Measurements from ENCODE around the gene TRERF1. TPM values are rescaled to one million over a fixed set of nuclear protein-coding genes. Genes with fewer than 3 reads are reported as not detected.
A peak's percentile ranks its signal among the peaks of the same experiment; 100 is the strongest.

TRERF1 gene
- total RNA-seq, 1 experiment from 2014 or later = 22.3 TPM

DNA sequence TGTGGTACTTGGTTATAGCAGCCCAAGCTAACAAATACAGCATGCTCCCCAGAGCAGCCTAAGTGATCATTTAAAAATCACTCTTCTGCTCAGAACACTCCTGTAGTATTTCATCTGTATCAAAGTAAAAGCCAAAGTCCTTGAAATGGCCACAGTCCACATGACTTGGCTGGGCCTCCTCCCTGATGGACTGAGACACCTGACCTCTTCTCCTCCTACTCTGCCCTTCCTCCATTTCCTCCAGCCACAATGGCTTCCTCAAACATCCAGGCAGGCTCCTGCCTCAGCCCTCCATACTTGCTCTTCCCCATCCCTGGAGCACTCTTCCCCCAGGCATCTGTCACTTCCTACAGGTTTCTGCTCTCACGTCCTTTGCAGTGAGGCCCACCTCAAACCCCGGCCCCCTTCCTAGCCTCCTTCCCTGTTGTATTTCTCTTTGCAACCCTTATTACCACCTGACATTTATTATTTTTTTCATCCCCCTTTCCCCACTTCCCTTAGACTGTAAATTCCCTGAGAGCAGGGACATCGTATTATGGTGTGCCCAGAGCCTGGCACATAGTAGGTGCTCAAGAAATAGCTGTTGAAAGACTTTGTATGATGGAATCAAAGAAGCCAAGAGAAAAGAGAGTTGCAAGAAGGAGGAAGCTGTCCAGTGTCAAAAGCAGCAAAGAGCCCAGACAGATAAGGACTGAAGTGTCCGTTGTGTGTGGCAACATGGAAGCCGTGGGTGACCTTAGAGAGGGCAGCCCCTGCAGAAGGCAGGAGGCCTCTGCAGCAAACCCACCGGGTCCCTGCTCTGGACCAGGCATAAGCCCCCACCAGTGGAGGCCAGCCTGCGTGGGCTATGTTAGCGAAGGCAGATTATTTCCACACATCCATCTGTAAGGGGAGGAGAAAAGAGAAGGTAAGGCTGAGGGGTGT, 87.5 kb downstream of the TRERF1 start (continued):
- TF ChIP-seq, protein P1, sequence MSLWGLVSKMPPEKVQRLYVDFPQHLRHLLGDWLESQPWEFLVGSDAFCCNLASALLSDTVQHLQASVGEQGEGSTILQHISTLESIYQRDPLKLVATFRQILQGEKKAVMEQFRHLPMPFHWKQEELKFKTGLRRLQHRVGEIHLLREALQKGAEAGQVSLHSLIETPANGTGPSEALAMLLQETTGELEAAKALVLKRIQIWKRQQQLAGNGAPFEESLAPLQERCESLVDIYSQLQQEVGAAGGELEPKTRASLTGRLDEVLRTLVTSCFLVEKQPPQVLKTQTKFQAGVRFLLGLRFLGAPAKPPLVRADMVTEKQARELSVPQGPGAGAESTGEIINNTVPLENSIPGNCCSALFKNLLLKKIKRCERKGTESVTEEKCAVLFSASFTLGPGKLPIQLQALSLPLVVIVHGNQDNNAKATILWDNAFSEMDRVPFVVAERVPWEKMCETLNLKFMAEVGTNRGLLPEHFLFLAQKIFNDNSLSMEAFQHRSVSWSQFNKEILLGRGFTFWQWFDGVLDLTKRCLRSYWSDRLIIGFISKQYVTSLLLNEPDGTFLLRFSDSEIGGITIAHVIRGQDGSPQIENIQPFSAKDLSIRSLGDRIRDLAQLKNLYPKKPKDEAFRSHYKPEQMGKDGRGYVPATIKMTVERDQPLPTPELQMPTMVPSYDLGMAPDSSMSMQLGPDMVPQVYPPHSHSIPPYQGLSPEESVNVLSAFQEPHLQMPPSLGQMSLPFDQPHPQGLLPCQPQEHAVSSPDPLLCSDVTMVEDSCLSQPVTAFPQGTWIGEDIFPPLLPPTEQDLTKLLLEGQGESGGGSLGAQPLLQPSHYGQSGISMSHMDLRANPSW (CRISPR knock-in tag; conservative IDR thresholded peaks at IDR 0.05; ENCODE audit: low read depth) = no peak
- TF ChIP-seq FOXJ3 (CRISPR knock-in tag; IDR thresholded peaks at IDR 0.05; ENCODE audit: borderline replicate concordance) (no peak), CREM (CRISPR knock-in tag; IDR thresholded peaks at IDR 0.05) (no peak), ZNF671 (CRISPR knock-in tag; IDR thresholded peaks at IDR 0.05) (no peak)

DNA sequence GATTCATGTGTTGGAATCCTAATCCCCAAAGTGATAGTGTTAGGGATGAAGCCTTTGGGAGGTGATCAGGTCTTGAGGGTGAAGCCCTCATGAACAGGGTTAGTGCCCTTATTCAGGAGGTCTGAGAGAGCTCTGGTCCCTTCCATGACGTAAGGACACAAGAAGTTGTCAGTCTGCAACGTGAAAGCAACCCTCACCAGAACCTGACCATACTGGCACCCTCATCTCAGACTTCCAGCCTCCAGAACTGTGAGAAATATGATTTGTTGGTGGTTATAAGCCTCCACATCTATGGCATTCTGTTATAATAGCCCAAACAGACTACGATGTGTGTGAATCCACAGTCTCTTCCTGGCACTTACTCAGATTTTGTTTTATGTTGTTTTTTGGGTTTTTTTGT, 90.7 kb downstream of the TRERF1 start:
- no peak for ATAC-seq
- H3K27ac Mint-ChIP-seq = 0 out of 2 replicates have a peak overlapping the region, but pooled peaks have one; percentile 2
- no peaks in the 10 kb centered on the region for H3K27me3 Mint-ChIP-seq (ENCODE audit: low read depth)
- ChIA-PET CTCF (interaction anchor here (0.6 to 3.8 kb wide), 2 partner anchors 101 to 187 kb away, joined by 3 to 15 read pairs; no protein-coding TSS in a partner anchor), POLR2A (interaction anchor here (0.6 kb wide), 1 partner anchor 96 kb away, joined by 3 read pairs; no protein-coding TSS in a partner anchor)
- no peak for DNase-seq (ENCODE audit: low spot score)
- peaks cover 7% of the 10 kb centered on the region for H3K36me3 Mint-ChIP-seq
- H3K4me3 Mint-ChIP-seq = no peak overlapping the region
- TF ChIP-seq MYBL2 (CRISPR knock-in tag; IDR thresholded peaks at IDR 0.05) = no peak
- peaks cover 13% of the 10 kb centered on the region for H3K4me1 Mint-ChIP-seq
- no peaks in the 10 kb centered on the region for H3K9me3 Mint-ChIP-seq

DNA sequence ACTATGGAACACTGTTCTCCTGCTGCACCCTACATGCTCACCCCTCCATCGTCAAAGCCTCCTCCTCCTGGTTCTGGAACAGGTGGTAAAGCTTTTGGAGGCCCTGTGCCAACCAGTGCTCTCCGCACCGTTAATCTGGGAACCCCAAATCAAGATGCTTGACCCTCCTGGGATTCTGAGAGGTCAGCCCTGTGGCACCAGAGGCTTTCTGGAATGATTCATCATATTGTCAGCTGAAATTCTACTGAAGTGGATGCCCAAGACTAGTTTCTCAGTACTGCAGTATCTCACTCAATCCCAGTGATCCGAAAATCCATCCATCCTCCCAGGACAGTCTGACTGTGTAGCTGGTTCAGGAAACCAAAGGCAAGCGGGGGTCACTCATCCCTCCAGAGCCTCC, 92.7 kb downstream of the TRERF1 start:
- ATAC-seq = no peak

DNA sequence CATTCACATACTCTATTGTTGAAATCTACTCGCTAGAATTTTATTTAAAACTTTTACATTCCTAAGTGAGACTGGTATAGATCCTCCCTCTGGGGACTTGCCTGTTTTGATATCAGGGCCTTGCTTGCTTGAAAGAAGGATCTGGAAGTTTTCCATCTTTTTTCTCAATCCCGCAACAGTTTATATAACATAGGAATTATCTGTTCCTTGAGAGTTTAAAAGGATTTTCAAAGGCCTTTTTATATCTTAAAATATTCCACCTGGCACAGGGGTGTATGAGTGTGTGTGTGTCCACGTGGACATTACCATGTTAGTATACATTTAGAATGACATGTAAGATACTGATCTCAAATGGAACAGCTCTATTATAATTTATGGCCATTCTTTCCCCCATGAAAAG, 96.3 kb downstream of the TRERF1 start:
- peaks cover 13% of the 10 kb centered on the region for H3K4me1 Mint-ChIP-seq
- H3K27ac Mint-ChIP-seq = no peak overlapping the region
- ATAC-seq (no peak), DNase-seq (ENCODE audit: low spot score) (no peak)
- H3K4me3 Mint-ChIP-seq = no peak overlapping the region
- H3K9me3 Mint-ChIP-seq = no peaks in the 10 kb centered on the region
- H3K36me3 Mint-ChIP-seq = peaks cover 4% of the 10 kb centered on the region
- CTCF ChIA-PET = interaction anchor here (1.5 kb wide), 1 partner anchor 192 kb away, joined by 4 read pairs; no protein-coding TSS in a partner anchor
- H3K27me3 Mint-ChIP-seq (ENCODE audit: low read depth) = no peaks in the 10 kb centered on the region
- POLR2A ChIA-PET = no interaction called here
- TF ChIP-seq GRHL2 (CRISPR knock-in tag; IDR thresholded peaks at IDR 0.05; ENCODE audit: insufficient replicate concordance, severe bottlenecking) (no peak), TP53 (CRISPR knock-in tag; IDR thresholded peaks at IDR 0.05) (no peak), EMX1 (CRISPR knock-in tag; IDR thresholded peaks at IDR 0.05) (no peak), RORB (CRISPR knock-in tag; IDR thresholded peaks at IDR 0.05) (no peak), ZNF138 (CRISPR knock-in tag; conservative IDR thresholded peaks at IDR 0.05) (no peak), OVOL2 (CRISPR knock-in tag; IDR thresholded peaks at IDR 0.05; ENCODE audit: borderline replicate concordance) (no peak), JUN (CRISPR knock-in tag; IDR thresholded peaks at IDR 0.05) (no peak)
- TF ChIP-seq, protein P2, sequence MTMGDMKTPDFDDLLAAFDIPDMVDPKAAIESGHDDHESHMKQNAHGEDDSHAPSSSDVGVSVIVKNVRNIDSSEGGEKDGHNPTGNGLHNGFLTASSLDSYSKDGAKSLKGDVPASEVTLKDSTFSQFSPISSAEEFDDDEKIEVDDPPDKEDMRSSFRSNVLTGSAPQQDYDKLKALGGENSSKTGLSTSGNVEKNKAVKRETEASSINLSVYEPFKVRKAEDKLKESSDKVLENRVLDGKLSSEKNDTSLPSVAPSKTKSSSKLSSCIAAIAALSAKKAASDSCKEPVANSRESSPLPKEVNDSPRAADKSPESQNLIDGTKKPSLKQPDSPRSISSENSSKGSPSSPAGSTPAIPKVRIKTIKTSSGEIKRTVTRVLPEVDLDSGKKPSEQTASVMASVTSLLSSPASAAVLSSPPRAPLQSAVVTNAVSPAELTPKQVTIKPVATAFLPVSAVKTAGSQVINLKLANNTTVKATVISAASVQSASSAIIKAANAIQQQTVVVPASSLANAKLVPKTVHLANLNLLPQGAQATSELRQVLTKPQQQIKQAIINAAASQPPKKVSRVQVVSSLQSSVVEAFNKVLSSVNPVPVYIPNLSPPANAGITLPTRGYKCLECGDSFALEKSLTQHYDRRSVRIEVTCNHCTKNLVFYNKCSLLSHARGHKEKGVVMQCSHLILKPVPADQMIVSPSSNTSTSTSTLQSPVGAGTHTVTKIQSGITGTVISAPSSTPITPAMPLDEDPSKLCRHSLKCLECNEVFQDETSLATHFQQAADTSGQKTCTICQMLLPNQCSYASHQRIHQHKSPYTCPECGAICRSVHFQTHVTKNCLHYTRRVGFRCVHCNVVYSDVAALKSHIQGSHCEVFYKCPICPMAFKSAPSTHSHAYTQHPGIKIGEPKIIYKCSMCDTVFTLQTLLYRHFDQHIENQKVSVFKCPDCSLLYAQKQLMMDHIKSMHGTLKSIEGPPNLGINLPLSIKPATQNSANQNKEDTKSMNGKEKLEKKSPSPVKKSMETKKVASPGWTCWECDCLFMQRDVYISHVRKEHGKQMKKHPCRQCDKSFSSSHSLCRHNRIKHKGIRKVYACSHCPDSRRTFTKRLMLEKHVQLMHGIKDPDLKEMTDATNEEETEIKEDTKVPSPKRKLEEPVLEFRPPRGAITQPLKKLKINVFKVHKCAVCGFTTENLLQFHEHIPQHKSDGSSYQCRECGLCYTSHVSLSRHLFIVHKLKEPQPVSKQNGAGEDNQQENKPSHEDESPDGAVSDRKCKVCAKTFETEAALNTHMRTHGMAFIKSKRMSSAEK (CRISPR knock-in tag; IDR thresholded peaks at IDR 0.05; ENCODE audit: borderline replicate concordance) = no peak

More for the DNA sequence above, 92.7 kb downstream of the TRERF1 start:
- no peak for DNase-seq (ENCODE audit: low spot score)
- TF ChIP-seq, protein P3, sequence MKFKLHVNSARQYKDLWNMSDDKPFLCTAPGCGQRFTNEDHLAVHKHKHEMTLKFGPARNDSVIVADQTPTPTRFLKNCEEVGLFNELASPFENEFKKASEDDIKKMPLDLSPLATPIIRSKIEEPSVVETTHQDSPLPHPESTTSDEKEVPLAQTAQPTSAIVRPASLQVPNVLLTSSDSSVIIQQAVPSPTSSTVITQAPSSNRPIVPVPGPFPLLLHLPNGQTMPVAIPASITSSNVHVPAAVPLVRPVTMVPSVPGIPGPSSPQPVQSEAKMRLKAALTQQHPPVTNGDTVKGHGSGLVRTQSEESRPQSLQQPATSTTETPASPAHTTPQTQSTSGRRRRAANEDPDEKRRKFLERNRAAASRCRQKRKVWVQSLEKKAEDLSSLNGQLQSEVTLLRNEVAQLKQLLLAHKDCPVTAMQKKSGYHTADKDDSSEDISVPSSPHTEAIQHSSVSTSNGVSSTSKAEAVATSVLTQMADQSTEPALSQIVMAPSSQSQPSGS (CRISPR knock-in tag; IDR thresholded peaks at IDR 0.05; ENCODE audit: borderline replicate concordance, low read depth) = no peak
- TF ChIP-seq, protein P4, sequence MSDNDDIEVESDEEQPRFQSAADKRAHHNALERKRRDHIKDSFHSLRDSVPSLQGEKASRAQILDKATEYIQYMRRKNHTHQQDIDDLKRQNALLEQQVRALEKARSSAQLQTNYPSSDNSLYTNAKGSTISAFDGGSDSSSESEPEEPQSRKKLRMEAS (CRISPR knock-in tag; IDR thresholded peaks at IDR 0.05) = no peak
- TF ChIP-seq GTF2I (CRISPR knock-in tag; conservative IDR thresholded peaks at IDR 0.05) (no peak), MYBL2 (CRISPR knock-in tag; IDR thresholded peaks at IDR 0.05) (no peak), MXD4 (CRISPR knock-in tag; IDR thresholded peaks at IDR 0.05; ENCODE audit: borderline replicate concordance) (no peak), ZNF423 (CRISPR knock-in tag; IDR thresholded peaks at IDR 0.05) (no peak), TCF7 (CRISPR knock-in tag; IDR thresholded peaks at IDR 0.05; ENCODE audit: low read depth) (no peak), JAZF1 (CRISPR knock-in tag; IDR thresholded peaks at IDR 0.05) (no peak), NFATC4 (CRISPR knock-in tag; IDR thresholded peaks at IDR 0.05) (no peak), ZBTB21 (CRISPR knock-in tag; IDR thresholded peaks at IDR 0.05; ENCODE audit: borderline replicate concordance) (no peak)
- TF ChIP-seq, protein P5, sequence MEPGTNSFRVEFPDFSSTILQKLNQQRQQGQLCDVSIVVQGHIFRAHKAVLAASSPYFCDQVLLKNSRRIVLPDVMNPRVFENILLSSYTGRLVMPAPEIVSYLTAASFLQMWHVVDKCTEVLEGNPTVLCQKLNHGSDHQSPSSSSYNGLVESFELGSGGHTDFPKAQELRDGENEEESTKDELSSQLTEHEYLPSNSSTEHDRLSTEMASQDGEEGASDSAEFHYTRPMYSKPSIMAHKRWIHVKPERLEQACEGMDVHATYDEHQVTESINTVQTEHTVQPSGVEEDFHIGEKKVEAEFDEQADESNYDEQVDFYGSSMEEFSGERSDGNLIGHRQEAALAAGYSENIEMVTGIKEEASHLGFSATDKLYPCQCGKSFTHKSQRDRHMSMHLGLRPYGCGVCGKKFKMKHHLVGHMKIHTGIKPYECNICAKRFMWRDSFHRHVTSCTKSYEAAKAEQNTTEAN (CRISPR knock-in tag; IDR thresholded peaks at IDR 0.05) = no peak
- no peak overlapping the region for H3K27ac Mint-ChIP-seq
- ChIA-PET POLR2A (no interaction called here), CTCF (interaction anchor here (0.7 to 3.8 kb wide), 2 partner anchors 37 to 189 kb away, joined by 3 to 15 read pairs; no protein-coding TSS in a partner anchor)
- peaks cover 8% of the 10 kb centered on the region for H3K36me3 Mint-ChIP-seq
- no peaks in the 10 kb centered on the region for H3K9me3 Mint-ChIP-seq
- H3K4me1 Mint-ChIP-seq = peaks cover 13% of the 10 kb centered on the region
- H3K4me3 Mint-ChIP-seq = no peak overlapping the region
- no peaks in the 10 kb centered on the region for H3K27me3 Mint-ChIP-seq (ENCODE audit: low read depth)

Measured in WTC11 (cell line).